Lower leg skin (tissue), 3 donors: Measurements from ENCODE around the gene ILKAP.

Source experiments
- CTCF ChIP-seq, 3 donors: fragments of 450-650 bp; IDR thresholded peaks; one replicate each; pipeline ENCODE4 v1.5.1; 2016; ENCODE audit warnings: antibody characterized with exemption in 3 of 3, mild to moderate bottlenecking in 3 of 3, moderate library complexity in 2 of 3
- POLR2A ChIP-seq, 2 donors: fragments of 450-650 bp; IDR thresholded peaks; one replicate each; pipeline ENCODE4 v1.6.1; 2016 to 2017; ENCODE audit warnings: antibody characterized with exemption in 2 of 2, mild to moderate bottlenecking in 1 of 2, moderate library complexity in 1 of 2

DNA sequence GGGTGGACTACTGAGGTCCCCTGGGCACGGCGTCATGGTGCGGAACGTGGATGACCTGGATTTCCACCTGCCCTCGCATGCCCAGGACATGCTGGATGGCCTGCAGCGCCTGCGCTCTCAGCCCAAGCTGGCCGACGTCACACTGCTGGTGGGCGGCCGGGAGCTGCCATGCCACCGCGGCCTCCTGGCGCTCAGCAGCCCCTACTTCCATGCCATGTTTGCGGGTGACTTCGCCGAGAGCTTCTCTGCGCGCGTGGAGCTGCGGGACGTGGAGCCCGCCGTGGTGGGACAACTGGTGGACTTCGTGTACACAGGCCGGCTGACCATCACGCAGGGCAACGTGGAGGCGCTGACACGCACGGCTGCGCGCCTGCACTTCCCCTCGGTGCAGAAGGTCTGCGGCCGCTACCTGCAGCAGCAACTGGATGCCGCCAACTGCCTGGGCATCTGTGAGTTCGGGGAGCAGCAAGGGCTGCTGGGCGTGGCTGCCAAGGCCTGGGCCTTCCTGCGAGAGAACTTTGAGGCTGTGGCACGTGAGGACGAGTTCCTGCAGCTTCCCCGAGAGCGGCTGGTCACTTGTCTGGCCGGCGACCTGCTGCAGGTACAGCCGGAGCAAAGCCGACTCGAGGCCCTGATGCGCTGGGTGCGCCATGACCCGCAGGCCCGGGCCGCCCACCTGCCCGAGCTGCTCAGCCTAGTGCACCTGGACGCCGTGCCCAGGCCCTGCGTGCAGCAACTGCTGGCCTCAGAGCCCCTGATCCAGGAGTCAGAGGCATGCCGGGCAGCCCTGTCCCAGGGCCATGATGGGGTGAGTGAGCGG, 62.6 kb downstream of the ILKAP start:
- TF ChIP-seq CTCF (IDR thresholded peaks at IDR 0.05): no peak
- no peak for TF ChIP-seq POLR2A (IDR thresholded peaks at IDR 0.05)
